HepG2 (cell line): Measurements from ENCODE around the gene PRSS22. TPM values are rescaled to one million over a fixed set of nuclear protein-coding genes. Genes with fewer than 3 reads are reported as not detected.

Experiments
- HDAC1 ChIP-seq: sonication (generic); formaldehyde crosslinking; IDR thresholded peaks from 2 replicates; pipeline ENCODE4 v1.5.1; 2020; ENCODE audit warnings: mild to moderate bottlenecking, missing genetic modification reagents
- TEAD3 ChIP-seq: optimal IDR thresholded peaks from 2 replicates; pipeline ENCODE3; 2016; ENCODE audit warnings: borderline replicate concordance
- ZFP37 ChIP-seq: sonication (generic); formaldehyde crosslinking; IDR thresholded peaks from 2 replicates; pipeline ENCODE4 v1.4.0; 2020; ENCODE audit warnings: missing genetic modification reagents, borderline replicate concordance
- ZFYVE20 ChIP-seq: sonication (generic); formaldehyde crosslinking; IDR thresholded peaks from 2 replicates; pipeline ENCODE4 v1.8.0; 2023; ENCODE audit warnings: low read depth, mild to moderate bottlenecking, moderate library complexity, missing genetic modification reagents, borderline replicate concordance
- ZNF101 ChIP-seq: sonication (generic); formaldehyde crosslinking; IDR thresholded peaks from 2 replicates; pipeline ENCODE4 v1.4.0; 2020; ENCODE audit warnings: mild to moderate bottlenecking, low read depth, missing genetic modification reagents, borderline replicate concordance
- ZNF317 ChIP-seq: sonication (generic); formaldehyde crosslinking; IDR thresholded peaks from 2 replicates; pipeline ENCODE4 v1.5.0; 2020; ENCODE audit warnings: mild to moderate bottlenecking, missing genetic modification reagents
- ZNF329 ChIP-seq: sonication (generic); formaldehyde crosslinking; IDR thresholded peaks from 2 replicates; pipeline ENCODE4 v1.9.0; 2021; ENCODE audit warnings: low read depth, mild to moderate bottlenecking, missing genetic modification reagents
- ZNF552 ChIP-seq: sonication (generic); formaldehyde crosslinking; IDR thresholded peaks from 2 replicates; pipeline ENCODE4 v1.9.0; 2022; ENCODE audit warnings: missing genetic modification reagents, mild to moderate bottlenecking, borderline replicate concordance
- ZNF589 ChIP-seq: sonication (generic); formaldehyde crosslinking; conservative IDR thresholded peaks from 2 replicates; pipeline ENCODE4 v1.8.0; 2022; ENCODE audit warnings: mild to moderate bottlenecking, moderate library complexity, missing genetic modification reagents
- ZNF652 ChIP-seq: IDR thresholded peaks from 2 replicates; pipeline ENCODE4 v1.6.1; 2016; ENCODE audit warnings: low read depth, borderline replicate concordance
- ZNF674 ChIP-seq: sonication (generic); formaldehyde crosslinking; IDR thresholded peaks from 2 replicates; pipeline ENCODE4 v1.5.0; 2020; ENCODE audit warnings: low read depth, mild to moderate bottlenecking, missing genetic modification reagents
- ZNF878 ChIP-seq: sonication (generic); formaldehyde crosslinking; IDR thresholded peaks from 2 replicates; pipeline ENCODE4 v1.8.1; 2023; ENCODE audit warnings: mild to moderate bottlenecking, missing genetic modification reagents, moderate library complexity
- polyA plus RNA-seq, 8 experiments: library from polyadenylated mRNA; depleted of rRNA in 3 of 8; stranded (reverse) in 7 of 8; unstranded in 1 of 8; fragments of >200 nt; fragmentation: Illumina TruSeq in 4 of 8; extraction: Trizol in 4 of 8; gene quantifications; 2 replicates each; pipeline versions ENCODE4 v1.2.1 to v1.2.3, GENCODE V29; 2011 to 2016; ENCODE audit warnings: low read depth in 4 of 8, missing spikeins in 1 of 8, mixed read lengths in 1 of 8; ENCODE audit not compliant: insufficient read depth in 1 of 8
- total RNA-seq, 5 experiments: library from RNA; depleted of rRNA; stranded (reverse); fragments of >200 nt; fragmentation: Illumina TruSeq; extraction: Trizol; gene quantifications; 2 replicates each; pipeline ENCODE4 v1.2.3, GENCODE V29; 2016; ENCODE audit warnings: low read depth in 1 of 5
- TF ChIP-seq, protein P1 (sequence below), 2 experiments: fragments of 450-650 bp in 1 of 2; sonication (generic) in 1 of 2; formaldehyde crosslinking; IDR thresholded peaks; 2 replicates each; pipeline versions ENCODE4 v1.5.0 to v1.8.0; 2020 to 2022; ENCODE audit warnings: mild to moderate bottlenecking in 1 of 2, missing genetic modification reagents in 1 of 2
- TF ChIP-seq, protein P2 (sequence below): sonication (generic); formaldehyde crosslinking; IDR thresholded peaks from 2 replicates; pipeline ENCODE4 v1.5.1; 2020; ENCODE audit warnings: mild to moderate bottlenecking, missing genetic modification reagents, moderate library complexity
- TF ChIP-seq, protein P3 (sequence below): sonication (generic); formaldehyde crosslinking; IDR thresholded peaks from 2 replicates; pipeline ENCODE4 v1.8.0; 2022; ENCODE audit warnings: missing genetic modification reagents, mild to moderate bottlenecking, borderline replicate concordance
- TF ChIP-seq, protein P4 (sequence below): sonication (generic); formaldehyde crosslinking; conservative IDR thresholded peaks from 2 replicates; pipeline ENCODE4 v1.4.0; 2020; ENCODE audit warnings: mild to moderate bottlenecking, missing genetic modification reagents, moderate library complexity
- TF ChIP-seq, protein P5 (sequence below): sonication (generic); formaldehyde crosslinking; conservative IDR thresholded peaks from 2 replicates; pipeline ENCODE4 v1.4.0; 2020; ENCODE audit warnings: missing genetic modification reagents

Gene PRSS22
- total and polyA plus RNA-seq, 2 of the 13 experiments (the other 11 are each of a cell fraction or from before 2014, with no cell fraction given) = 0.24 to 0.32 TPM

DNA sequence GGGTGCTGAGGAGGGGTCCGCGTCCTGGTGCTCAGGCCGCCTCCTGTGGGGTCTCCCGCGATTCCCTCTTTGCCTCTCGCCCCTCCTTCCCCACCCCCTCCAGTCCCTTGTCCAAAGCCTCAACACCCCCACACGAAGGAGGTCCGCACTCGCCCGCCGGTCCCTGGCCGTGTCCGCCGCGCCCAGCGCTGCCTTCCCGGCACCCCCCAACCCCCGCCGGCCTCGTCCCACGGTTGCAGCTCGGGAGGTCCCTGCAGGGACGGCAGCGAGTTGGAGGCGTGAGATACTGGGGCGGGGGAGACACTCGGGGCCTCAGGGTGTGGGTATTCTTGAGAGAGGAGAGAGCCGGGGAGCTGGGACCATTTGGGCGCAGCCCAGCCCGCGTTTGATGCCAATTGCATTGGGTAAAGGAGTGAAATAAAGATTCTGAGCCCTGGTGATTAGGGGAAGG is 25.5 kb upstream of the PRSS22 start (continued):
- TF ChIP-seq, protein P1, sequence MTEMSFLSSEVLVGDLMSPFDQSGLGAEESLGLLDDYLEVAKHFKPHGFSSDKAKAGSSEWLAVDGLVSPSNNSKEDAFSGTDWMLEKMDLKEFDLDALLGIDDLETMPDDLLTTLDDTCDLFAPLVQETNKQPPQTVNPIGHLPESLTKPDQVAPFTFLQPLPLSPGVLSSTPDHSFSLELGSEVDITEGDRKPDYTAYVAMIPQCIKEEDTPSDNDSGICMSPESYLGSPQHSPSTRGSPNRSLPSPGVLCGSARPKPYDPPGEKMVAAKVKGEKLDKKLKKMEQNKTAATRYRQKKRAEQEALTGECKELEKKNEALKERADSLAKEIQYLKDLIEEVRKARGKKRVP (CRISPR knock-in tag; IDR thresholded peaks at IDR 0.05) = no peak
- TF ChIP-seq, protein P2, sequence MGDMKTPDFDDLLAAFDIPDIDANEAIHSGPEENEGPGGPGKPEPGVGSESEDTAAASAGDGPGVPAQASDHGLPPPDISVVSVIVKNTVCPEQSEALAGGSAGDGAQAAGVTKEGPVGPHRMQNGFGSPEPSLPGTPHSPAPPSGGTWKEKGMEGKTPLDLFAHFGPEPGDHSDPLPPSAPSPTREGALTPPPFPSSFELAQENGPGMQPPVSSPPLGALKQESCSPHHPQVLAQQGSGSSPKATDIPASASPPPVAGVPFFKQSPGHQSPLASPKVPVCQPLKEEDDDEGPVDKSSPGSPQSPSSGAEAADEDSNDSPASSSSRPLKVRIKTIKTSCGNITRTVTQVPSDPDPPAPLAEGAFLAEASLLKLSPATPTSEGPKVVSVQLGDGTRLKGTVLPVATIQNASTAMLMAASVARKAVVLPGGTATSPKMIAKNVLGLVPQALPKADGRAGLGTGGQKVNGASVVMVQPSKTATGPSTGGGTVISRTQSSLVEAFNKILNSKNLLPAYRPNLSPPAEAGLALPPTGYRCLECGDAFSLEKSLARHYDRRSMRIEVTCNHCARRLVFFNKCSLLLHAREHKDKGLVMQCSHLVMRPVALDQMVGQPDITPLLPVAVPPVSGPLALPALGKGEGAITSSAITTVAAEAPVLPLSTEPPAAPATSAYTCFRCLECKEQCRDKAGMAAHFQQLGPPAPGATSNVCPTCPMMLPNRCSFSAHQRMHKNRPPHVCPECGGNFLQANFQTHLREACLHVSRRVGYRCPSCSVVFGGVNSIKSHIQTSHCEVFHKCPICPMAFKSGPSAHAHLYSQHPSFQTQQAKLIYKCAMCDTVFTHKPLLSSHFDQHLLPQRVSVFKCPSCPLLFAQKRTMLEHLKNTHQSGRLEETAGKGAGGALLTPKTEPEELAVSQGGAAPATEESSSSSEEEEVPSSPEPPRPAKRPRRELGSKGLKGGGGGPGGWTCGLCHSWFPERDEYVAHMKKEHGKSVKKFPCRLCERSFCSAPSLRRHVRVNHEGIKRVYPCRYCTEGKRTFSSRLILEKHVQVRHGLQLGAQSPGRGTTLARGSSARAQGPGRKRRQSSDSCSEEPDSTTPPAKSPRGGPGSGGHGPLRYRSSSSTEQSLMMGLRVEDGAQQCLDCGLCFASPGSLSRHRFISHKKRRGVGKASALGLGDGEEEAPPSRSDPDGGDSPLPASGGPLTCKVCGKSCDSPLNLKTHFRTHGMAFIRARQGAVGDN = peak; percentile 52; the same call in 1 of the 2 replicates
- TF ChIP-seq ZFP37 (CRISPR knock-in tag) (no peak), HDAC1 (CRISPR knock-in tag) (peak; percentile 25; the same call in 1 of the 2 replicates), ZNF674 (CRISPR knock-in tag) (no peak), ZNF878 (CRISPR knock-in tag) (no peak), ZNF589 (no peak), ZNF329 (CRISPR knock-in tag) (no peak), ZFYVE20 (CRISPR knock-in tag) (no peak), ZNF652 (CRISPR knock-in tag) (no peak), ZNF317 (CRISPR knock-in tag) (0 out of 2 replicates have a peak, but pooled peaks have one; percentile 20), ZNF552 (CRISPR knock-in tag) (no peak), TEAD3 (CRISPR knock-in tag) (peak; percentile 0), ZNF101 (CRISPR knock-in tag) (no peak)
- TF ChIP-seq, protein P3, sequence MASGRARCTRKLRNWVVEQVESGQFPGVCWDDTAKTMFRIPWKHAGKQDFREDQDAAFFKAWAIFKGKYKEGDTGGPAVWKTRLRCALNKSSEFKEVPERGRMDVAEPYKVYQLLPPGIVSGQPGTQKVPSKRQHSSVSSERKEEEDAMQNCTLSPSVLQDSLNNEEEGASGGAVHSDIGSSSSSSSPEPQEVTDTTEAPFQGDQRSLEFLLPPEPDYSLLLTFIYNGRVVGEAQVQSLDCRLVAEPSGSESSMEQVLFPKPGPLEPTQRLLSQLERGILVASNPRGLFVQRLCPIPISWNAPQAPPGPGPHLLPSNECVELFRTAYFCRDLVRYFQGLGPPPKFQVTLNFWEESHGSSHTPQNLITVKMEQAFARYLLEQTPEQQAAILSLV (CRISPR knock-in tag) = no peak
- TF ChIP-seq, protein P4, sequence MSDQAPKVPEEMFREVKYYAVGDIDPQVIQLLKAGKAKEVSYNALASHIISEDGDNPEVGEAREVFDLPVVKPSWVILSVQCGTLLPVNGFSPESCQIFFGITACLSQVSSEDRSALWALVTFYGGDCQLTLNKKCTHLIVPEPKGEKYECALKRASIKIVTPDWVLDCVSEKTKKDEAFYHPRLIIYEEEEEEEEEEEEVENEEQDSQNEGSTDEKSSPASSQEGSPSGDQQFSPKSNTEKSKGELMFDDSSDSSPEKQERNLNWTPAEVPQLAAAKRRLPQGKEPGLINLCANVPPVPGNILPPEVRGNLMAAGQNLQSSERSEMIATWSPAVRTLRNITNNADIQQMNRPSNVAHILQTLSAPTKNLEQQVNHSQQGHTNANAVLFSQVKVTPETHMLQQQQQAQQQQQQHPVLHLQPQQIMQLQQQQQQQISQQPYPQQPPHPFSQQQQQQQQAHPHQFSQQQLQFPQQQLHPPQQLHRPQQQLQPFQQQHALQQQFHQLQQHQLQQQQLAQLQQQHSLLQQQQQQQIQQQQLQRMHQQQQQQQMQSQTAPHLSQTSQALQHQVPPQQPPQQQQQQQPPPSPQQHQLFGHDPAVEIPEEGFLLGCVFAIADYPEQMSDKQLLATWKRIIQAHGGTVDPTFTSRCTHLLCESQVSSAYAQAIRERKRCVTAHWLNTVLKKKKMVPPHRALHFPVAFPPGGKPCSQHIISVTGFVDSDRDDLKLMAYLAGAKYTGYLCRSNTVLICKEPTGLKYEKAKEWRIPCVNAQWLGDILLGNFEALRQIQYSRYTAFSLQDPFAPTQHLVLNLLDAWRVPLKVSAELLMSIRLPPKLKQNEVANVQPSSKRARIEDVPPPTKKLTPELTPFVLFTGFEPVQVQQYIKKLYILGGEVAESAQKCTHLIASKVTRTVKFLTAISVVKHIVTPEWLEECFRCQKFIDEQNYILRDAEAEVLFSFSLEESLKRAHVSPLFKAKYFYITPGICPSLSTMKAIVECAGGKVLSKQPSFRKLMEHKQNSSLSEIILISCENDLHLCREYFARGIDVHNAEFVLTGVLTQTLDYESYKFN = peak; percentile 20
- TF ChIP-seq, protein P5, sequence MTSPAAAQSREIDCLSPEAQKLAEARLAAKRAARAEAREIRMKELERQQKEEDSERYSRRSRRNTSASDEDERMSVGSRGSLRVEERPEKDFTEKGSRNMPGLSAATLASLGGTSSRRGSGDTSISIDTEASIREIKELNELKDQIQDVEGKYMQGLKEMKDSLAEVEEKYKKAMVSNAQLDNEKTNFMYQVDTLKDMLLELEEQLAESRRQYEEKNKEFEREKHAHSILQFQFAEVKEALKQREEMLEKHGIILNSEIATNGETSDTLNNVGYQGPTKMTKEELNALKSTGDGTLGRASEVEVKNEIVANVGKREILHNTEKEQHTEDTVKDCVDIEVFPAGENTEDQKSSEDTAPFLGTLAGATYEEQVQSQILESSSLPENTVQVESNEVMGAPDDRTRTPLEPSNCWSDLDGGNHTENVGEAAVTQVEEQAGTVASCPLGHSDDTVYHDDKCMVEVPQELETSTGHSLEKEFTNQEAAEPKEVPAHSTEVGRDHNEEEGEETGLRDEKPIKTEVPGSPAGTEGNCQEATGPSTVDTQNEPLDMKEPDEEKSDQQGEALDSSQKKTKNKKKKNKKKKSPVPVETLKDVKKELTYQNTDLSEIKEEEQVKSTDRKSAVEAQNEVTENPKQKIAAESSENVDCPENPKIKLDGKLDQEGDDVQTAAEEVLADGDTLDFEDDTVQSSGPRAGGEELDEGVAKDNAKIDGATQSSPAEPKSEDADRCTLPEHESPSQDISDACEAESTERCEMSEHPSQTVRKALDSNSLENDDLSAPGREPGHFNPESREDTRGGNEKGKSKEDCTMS = no peak
